GM13977 (cell line): Measurements from ENCODE around the gene LANCL2.

Experiments used
- DNase-seq: peaks from one replicate; pipeline ENCODE4 v3.0.0; 2012; ENCODE audit warnings: low spot score
- in situ Hi-C: fragments of 300-500 bp; cut with MboI; formaldehyde crosslinking; loops from one replicate; pipeline ENCODE4 v1.12.0; 2022; ENCODE audit warnings: low sequenced_read_pairs, low pct_unique_long_range_greater_than_20kb, mixed read lengths, inconsistent platforms; ENCODE audit not compliant: unreplicated experiment
- TF ChIP-seq, protein P1 (sequence below): IDR thresholded peaks from 2 replicates; pipeline ENCODE4 v1.5.1; 2012; ENCODE audit warnings: mild to moderate bottlenecking, control low read depth; ENCODE audit not compliant: insufficient read depth; ENCODE audit errors: extremely low read depth, missing control alignments

LANCL2 gene

DNA sequence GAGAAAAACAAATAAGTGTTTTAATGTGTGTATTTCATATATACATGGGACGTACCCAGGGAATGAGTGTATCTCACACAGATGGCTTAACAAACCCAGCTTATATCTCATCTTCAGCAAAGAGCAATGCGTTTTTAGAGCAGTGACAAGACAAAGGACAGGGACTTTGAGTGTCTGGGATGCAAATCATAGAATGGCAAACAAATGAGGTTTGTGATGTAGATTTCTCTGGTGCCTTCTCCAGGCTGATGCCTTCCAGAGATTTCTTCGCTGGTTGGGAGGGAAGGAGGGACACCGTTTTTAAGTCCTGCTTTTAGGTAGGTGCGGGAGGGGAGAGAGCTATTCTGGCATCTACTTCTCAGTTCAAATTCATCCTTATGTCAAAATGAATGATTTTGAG is 16.6 kb downstream of the LANCL2 start:
- in situ Hi-C loops: no loop called here
- TF ChIP-seq, protein P1, sequence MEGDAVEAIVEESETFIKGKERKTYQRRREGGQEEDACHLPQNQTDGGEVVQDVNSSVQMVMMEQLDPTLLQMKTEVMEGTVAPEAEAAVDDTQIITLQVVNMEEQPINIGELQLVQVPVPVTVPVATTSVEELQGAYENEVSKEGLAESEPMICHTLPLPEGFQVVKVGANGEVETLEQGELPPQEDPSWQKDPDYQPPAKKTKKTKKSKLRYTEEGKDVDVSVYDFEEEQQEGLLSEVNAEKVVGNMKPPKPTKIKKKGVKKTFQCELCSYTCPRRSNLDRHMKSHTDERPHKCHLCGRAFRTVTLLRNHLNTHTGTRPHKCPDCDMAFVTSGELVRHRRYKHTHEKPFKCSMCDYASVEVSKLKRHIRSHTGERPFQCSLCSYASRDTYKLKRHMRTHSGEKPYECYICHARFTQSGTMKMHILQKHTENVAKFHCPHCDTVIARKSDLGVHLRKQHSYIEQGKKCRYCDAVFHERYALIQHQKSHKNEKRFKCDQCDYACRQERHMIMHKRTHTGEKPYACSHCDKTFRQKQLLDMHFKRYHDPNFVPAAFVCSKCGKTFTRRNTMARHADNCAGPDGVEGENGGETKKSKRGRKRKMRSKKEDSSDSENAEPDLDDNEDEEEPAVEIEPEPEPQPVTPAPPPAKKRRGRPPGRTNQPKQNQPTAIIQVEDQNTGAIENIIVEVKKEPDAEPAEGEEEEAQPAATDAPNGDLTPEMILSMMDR: no peak
- DNase-seq: no peak

DNA sequence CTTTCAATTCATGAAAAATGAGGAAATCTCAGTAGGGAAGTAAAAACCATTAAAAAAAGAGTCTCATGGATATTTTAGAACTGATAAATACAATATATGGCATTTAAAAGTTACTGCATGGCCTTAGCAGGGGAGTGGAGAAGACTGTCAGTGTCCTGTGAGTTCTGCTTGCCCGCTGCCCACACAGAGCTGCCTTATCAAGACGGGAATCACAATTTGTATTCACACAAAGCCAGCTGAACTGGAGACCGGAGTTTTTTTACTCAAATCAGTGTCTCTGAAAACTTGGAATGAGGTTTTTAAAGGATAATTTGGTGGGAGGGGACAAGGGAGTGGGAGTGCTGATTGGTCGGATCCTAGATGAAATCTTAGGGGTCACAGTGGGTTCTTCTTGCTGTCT is 17.1 kb downstream of the LANCL2 start:
- TF ChIP-seq, protein P1: no peak
- no peak for DNase-seq
- in situ Hi-C loops: no loop called here

DNA sequence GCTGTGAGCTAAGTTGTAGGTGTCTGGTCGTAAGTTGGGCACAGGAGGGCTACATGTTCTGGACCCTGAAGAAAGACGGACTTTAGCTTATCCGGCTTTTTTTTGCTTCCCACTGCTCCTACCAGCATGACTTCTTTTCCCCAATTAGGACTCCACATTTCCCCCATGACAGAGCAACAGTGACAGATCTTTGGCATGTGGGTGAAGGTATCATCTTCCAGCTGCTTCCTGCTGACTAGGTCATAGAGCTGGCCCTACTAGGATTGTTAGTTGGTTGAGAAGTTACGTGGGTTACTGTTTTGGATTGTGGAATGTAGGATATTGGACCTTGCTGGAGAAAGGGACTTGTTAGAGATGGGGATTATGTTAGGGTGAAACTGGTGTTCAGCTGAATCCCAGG is 21.4 kb downstream of the LANCL2 start:
- TF ChIP-seq, protein P1: no peak
- in situ Hi-C loops: no loop called here
- DNase-seq: no peak

DNA sequence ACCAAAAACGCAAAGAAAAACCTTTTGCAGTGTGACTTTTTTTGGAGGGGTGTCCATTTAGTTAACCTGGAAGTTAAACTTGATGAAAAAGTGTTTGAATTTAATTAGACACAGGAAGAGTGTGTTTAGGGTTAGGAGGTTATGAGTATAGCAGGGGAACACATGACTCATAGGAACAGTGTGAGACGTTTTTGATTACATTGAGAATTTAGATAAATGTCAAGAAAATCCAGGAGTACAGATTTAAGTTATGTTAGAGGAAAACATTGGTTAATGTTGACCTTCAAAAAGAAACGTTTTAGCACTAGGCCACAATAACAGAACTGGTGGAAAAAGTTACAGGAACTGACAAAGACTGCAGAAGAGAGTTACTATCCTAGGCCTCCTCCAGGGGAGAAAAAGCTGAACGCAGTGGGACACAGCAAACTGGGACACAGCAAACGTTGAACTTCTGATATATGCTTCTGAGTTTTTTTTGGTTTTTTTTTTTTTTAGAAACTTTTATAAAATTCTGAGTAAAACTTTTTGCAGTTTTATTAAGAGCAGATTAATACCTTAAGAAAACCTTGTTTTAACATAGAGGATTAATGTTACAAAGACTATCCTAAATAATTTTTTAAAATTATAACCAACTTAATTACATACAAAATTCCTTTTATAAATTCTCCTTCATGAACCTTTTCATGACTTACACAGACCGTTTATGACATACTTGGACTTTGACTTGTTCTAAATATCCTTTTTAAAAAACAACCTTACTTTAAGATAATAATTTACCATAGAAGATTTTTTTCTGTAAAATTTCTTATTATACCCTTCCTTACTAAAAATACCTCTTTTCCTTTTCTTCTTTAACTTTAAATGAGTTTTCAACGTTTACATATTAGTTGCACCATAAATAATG is 22.2 kb downstream of the LANCL2 start:
- in situ Hi-C loops: no loop called here
- TF ChIP-seq, protein P1: no peak
- no peak for DNase-seq

DNA sequence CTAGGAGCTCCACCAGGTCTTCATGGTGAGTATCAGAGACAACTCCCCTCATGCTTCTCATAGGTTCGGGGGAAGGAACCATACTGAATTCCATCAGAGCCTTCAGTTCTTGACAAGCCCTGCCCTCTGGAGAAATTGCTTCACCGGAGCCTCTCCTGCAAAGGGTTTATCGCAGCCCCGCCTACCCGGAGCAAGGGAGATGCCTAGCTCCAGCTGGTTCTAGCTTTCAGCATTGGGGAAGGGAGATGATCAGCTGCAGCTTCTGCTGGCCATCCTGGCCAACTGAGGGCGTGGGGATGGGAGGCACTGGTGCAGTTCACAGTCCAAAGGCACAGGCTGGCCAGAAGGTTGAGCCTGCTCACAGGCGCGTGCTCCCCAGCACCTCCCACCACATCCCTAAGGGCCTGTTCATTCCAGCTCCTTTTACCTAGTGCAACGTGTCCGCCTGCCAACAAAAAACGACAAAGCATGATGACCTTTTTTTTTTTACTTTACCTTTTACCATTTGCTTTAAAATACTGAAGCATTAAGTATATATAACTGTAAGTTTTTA is 31.2 kb downstream of the LANCL2 start:
- no peak for DNase-seq
- in situ Hi-C loops: no loop called here
- TF ChIP-seq, protein P1: no peak

DNA sequence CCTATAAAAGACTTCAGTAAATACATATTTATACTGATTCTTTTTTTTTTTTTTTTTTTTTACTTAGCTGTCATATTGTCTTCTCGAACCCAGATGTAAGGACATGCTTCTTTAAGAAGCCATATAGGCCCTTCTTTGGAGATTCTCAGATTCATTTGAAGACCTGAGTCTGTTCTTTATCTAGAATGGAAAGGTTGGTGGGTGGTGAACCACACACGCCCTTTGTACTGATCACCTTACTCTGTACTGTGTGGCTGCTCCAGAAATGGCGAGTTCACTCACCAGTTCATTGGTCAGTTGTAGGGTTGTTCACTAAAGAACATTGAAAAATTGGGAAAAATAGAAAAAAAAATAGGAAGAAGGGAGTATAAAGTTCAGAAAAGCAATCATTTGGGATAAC is 32.5 kb downstream of the LANCL2 start:
- in situ Hi-C loops: no loop called here
- DNase-seq: no peak
- TF ChIP-seq, protein P1: no peak
